Astrocyte (in vitro differentiated cells and primary cell): ENCODE data around the gene PCBP3. TPM values are rescaled to one million over a fixed set of nuclear protein-coding genes. Genes with fewer than 3 reads are reported as not detected.

Experiments used
- DNase-seq: peaks from one replicate; pipeline ENCODE4 v3.0.0-alpha.2; 2010; ENCODE audit warnings: low read depth
- FAIRE-seq: peaks from 2 replicates; lab custom pipeline; 2011; peaks lifted over from hg19 to GRCh38; lab: Jason Lieb, UNC
- H2AFZ ChIP-seq: 2 replicates; pipeline ENCODE4 v1.6.0; 2012; ENCODE audit warnings: low read depth, low read length, inconsistent platforms
- H3K27ac ChIP-seq: 2 replicates; pipeline ENCODE4 v1.5.1; 2011; ENCODE audit warnings: low read depth, low read length, inconsistent platforms
- H3K27me3 ChIP-seq: 2 replicates; pipeline ENCODE4 v1.6.0; 2011; ENCODE audit warnings: low read length, inconsistent platforms; ENCODE audit not compliant: insufficient read depth
- H3K36me3 ChIP-seq: 2 replicates; pipeline ENCODE4 v1.5.1; 2011; ENCODE audit warnings: low read length, inconsistent platforms; ENCODE audit not compliant: insufficient read depth
- H3K4me1 ChIP-seq: 2 replicates; pipeline ENCODE4 v1.5.1; 2011; ENCODE audit warnings: low read length, inconsistent platforms; ENCODE audit not compliant: insufficient read depth
- H3K4me2 ChIP-seq: 2 replicates; pipeline ENCODE4 v1.6.0; 2012; ENCODE audit warnings: low read length, inconsistent platforms
- H3K4me3 ChIP-seq: 2 replicates; pipeline ENCODE4 v1.5.1; 2011; ENCODE audit warnings: low read depth, mild to moderate bottlenecking, low read length, inconsistent platforms; ENCODE audit not compliant: insufficient read depth
- H3K79me2 ChIP-seq: 2 replicates; pipeline ENCODE4 v1.6.0; 2012; ENCODE audit warnings: mild to moderate bottlenecking, low read length, inconsistent platforms; ENCODE audit not compliant: insufficient read depth
- H3K9ac ChIP-seq: 2 replicates; pipeline ENCODE4 v1.6.0; 2012; ENCODE audit warnings: mild to moderate bottlenecking, low read length, inconsistent platforms
- H3K9me3 ChIP-seq: 2 replicates; pipeline ENCODE4 v1.5.1; 2012; ENCODE audit warnings: low read depth, mild to moderate bottlenecking, low read length, inconsistent platforms; ENCODE audit not compliant: insufficient read depth
- H4K20me1 ChIP-seq: 2 replicates; pipeline ENCODE4 v1.6.0; 2012; ENCODE audit warnings: low read length, inconsistent platforms; ENCODE audit not compliant: insufficient read depth
- H3K27ac Mint-ChIP-seq: one replicate; pipeline ENCODE4 v1.8.0; 2021; ENCODE audit warnings: mild to moderate bottlenecking, mixed read lengths; ENCODE audit not compliant: unreplicated experiment
- H3K27me3 Mint-ChIP-seq: one replicate; pipeline ENCODE4 v1.8.0; 2021; ENCODE audit warnings: low read depth, mixed read lengths; ENCODE audit not compliant: unreplicated experiment
- H3K36me3 Mint-ChIP-seq: one replicate; pipeline ENCODE4 v1.8.0; 2021; ENCODE audit warnings: low read depth, mixed read lengths; ENCODE audit not compliant: unreplicated experiment
- H3K4me1 Mint-ChIP-seq: one replicate; pipeline ENCODE4 v1.8.0; 2021; ENCODE audit warnings: low read depth, mixed read lengths; ENCODE audit not compliant: unreplicated experiment
- H3K4me3 Mint-ChIP-seq: one replicate; pipeline ENCODE4 v1.8.0; 2021; ENCODE audit warnings: mild to moderate bottlenecking, moderate library complexity, mixed read lengths; ENCODE audit not compliant: unreplicated experiment
- H3K9me3 Mint-ChIP-seq: one replicate; pipeline ENCODE4 v1.8.0; 2021; ENCODE audit warnings: mild to moderate bottlenecking, mixed read lengths; ENCODE audit not compliant: unreplicated experiment
- EZH2 ChIP-seq: IDR thresholded peaks from 2 replicates; pipeline ENCODE4 v1.6.1; 2012; ENCODE audit warnings: mild to moderate bottlenecking, low read length, inconsistent platforms; ENCODE audit not compliant: insufficient read depth
- total RNA-seq: library from RNA; stranded (reverse); gene quantifications from 2 replicates; pipeline ENCODE4 v1.2.1, GENCODE V29; 2021
- TF ChIP-seq, protein P1 (sequence below): IDR thresholded peaks from 2 replicates; pipeline ENCODE4 v1.5.1; 2011; ENCODE audit warnings: low read depth, mild to moderate bottlenecking, inconsistent platforms, low read length, moderate library complexity; ENCODE audit not compliant: insufficient read depth

Gene PCBP3
- total RNA-seq, 1 donor from 2014 or later: 1.8 TPM

GRCh38 chr21:45617021-45617921 is 26.3 kb upstream of the PCBP3 start:
- no peak overlapping the region for H3K27ac Mint-ChIP-seq
- peaks cover 45% of the 10 kb centered on the region for H3K27me3 Mint-ChIP-seq
- no peaks in the 10 kb centered on the region for H3K36me3 ChIP-seq
- H2AFZ ChIP-seq: no peak overlapping the region
- H3K27me3 ChIP-seq: peaks cover 9% of the 10 kb centered on the region
- H3K36me3 Mint-ChIP-seq: no peaks in the 10 kb centered on the region
- no peaks in the 10 kb centered on the region for H4K20me1 ChIP-seq
- TF ChIP-seq, protein P1, sequence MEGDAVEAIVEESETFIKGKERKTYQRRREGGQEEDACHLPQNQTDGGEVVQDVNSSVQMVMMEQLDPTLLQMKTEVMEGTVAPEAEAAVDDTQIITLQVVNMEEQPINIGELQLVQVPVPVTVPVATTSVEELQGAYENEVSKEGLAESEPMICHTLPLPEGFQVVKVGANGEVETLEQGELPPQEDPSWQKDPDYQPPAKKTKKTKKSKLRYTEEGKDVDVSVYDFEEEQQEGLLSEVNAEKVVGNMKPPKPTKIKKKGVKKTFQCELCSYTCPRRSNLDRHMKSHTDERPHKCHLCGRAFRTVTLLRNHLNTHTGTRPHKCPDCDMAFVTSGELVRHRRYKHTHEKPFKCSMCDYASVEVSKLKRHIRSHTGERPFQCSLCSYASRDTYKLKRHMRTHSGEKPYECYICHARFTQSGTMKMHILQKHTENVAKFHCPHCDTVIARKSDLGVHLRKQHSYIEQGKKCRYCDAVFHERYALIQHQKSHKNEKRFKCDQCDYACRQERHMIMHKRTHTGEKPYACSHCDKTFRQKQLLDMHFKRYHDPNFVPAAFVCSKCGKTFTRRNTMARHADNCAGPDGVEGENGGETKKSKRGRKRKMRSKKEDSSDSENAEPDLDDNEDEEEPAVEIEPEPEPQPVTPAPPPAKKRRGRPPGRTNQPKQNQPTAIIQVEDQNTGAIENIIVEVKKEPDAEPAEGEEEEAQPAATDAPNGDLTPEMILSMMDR: no peak
- TF ChIP-seq EZH2: no peak
- no peaks in the 10 kb centered on the region for H3K79me2 ChIP-seq
- no peak overlapping the region for H3K27ac ChIP-seq
- H3K4me3 ChIP-seq: no peak overlapping the region
- no peak for DNase-seq
- H3K4me3 Mint-ChIP-seq: no peak overlapping the region
- peak overlapping the region; percentile 50 for H3K4me2 ChIP-seq
- no peak for FAIRE-seq
- H3K9me3 ChIP-seq: peaks cover 5% of the 10 kb centered on the region
- peaks cover 14% of the 10 kb centered on the region for H3K4me1 ChIP-seq
- peaks cover 3% of the 10 kb centered on the region for H3K4me1 Mint-ChIP-seq
- H3K9ac ChIP-seq: peak overlapping the region; percentile 46
- peaks cover 5% of the 10 kb centered on the region for H3K9me3 Mint-ChIP-seq

- FAIRE-seq: no peak
- no peak overlapping the region for H3K4me3 ChIP-seq
These were observed 25.2 kb upstream of the PCBP3 start for GRCh38 chr21:45618287-45618686.

More at GRCh38 chr21:45618287-45618686, 25.2 kb upstream of the PCBP3 start:
- Mint-ChIP-seq H3K27me3 (peaks cover 47% of the 10 kb centered on the region), H3K4me3 (no peak overlapping the region), H3K27ac (no peak overlapping the region), H3K36me3 (no peaks in the 10 kb centered on the region), H3K9me3 (peaks cover 5% of the 10 kb centered on the region), H3K4me1 (no peaks in the 10 kb centered on the region)
- Histone ChIP-seq H3K36me3 (no peaks in the 10 kb centered on the region), H3K9me3 (peaks cover 5% of the 10 kb centered on the region), H3K4me1 (peaks cover 10% of the 10 kb centered on the region), H2AFZ (no peak overlapping the region), H3K79me2 (no peaks in the 10 kb centered on the region), H3K27ac (no peak overlapping the region), H3K9ac (peak overlapping the region; percentile 46), H3K4me2 (peak overlapping the region; percentile 50), H3K27me3 (peaks cover 9% of the 10 kb centered on the region), H4K20me1 (no peaks in the 10 kb centered on the region)
- no peak for TF ChIP-seq EZH2
- TF ChIP-seq, protein P1: no peak
- DNase-seq: no peak
